ELR (cell line): Measurements from ENCODE around the gene CCDC83.
"Not testable (repeated sequence)": the region's sequence is repeated elsewhere in the genome, so short reads cannot be mapped to it uniquely, and the experiment has no call there.

Experiments used
- DNase-seq: peaks from one replicate; pipeline ENCODE4 v3.0.0-alpha.2; 2015; ENCODE audit warnings: low read depth

CCDC83 gene

DNA sequence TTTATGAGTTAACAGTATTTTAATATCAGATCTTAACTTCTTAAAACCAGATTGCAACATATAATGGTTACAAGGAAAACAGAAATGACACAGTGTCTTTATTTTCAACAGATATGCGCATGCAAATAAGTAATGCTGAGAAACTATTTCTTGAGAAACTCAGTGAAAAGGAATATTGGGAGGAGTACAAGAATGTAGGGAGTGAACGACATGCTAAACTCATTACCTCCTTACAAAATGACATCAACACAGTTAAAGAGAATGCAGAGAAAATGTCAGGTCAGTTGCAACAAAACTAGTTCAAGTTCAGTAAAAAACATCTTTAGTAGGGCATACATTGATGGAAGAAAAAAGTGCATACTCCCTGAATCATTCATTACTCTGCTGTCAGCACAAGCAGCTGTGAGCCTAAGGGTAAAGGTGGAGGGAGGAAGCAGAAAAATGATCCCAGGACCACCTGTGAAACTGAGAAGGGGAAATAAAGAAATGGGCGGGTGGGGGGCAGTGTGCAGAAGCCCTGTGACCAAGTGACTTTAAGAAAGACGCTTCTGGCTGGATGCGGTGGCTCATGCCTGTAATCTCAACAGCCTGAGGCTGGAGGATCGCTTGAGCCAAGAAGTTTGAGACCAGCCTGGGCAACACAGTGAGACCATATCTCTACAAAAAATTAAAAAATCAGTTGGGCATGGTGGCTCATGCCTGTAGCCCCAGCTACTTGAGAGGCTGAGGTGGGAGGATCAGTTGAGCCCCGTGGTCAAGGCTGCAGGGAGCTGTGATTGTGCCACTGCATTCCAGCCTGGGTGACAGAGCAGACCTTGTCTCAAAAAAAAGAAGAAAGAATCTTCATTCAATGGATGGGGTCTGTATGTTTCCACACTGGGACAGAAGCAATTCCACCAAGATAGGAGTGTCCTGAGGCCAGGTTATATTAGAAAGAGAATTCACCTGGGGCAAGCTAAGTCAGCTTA, 31.2 kb downstream of the CCDC83 start:
- no peak for DNase-seq

GRCh38 chr11:85889108-85889507, 33.9 kb downstream of the CCDC83 start:
- no peak for DNase-seq

DNA sequence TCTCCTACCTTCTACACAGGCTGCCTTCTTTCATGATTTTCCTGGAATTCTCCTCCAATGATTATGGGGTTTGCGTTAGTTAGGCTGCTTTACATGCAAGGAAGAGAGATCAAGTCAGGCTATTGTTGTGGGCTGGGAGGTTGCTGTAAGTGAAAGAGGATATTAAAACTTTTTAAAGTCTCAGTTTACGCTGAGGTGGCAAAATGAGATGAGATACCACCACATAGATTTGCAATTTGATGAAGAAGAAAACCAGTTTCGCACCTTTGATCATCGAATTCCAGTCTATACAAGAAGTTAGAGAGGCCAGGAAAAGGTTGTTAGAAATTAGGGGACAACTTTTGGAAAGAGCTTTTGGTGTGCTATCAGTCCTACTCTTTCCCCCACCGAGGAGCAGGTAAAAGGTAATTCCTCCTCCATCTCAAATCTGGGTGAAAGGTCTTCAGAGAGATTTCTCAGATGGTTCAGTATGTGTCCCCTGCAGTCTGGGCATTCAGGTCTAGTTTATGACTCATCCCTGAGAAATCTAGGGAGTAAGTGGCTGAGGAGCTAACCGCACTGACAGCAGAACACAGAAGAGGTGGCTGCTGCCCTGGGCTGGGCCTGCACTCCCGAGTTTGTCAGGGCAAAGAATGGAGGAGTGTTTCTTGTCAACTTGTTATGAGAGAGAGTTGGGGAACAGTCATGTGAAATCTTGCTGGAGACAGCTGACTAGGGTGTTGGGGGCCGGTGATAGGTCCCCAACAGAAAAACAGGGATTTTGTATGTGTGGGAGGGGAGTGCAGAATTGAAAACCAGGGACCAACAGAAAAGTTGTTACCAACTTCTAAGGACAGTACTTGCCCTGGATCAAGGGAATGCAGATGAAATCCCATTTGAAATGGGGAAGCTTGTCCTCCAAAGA, 34.7 kb downstream of the CCDC83 start:
- peak; percentile 90 for DNase-seq

DNA sequence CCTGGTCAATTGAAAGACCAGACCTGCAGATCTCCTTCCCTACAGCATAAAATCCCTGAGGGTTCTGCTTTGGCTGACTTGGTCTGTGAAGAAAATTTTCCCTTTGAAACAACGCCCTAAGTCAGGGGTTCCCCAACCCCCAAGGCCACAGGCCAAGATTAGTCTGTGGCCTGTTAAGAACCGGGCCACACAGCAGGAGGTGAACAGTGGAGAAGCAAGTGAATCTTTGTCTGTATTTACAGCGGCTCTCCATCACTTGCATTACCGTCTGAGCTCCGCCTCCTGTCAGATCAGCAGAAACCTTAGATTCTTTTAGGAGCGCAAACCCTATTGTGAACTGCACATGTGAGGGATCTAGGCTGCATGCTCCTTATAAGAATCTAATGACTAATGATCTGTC, 38.2 kb downstream of the CCDC83 start:
- peak; percentile 6 for DNase-seq

DNA sequence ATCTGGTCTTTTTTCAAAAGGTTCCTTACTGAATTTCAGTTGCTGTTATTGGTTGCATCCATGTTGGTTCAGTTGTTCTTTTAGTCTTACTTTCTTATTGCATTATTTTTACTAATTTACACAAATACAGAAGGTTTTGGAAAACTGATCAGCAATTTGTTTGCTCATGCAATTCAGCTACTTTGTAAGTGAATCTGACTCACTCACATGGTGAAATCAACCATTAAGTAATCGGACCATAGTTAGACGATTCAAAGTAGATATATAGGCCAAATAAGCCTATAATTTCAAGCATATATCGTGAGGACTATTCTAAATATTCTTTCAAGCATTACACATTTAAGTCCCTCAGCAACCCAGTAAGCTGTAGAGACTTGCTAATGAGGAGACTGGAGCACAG, 41.7 kb downstream of the CCDC83 start:
- DNase-seq, result no peak

GRCh38 chr11:85898456-85898855, 43.3 kb downstream of the CCDC83 start:
- DNase-seq, result no peak

DNA sequence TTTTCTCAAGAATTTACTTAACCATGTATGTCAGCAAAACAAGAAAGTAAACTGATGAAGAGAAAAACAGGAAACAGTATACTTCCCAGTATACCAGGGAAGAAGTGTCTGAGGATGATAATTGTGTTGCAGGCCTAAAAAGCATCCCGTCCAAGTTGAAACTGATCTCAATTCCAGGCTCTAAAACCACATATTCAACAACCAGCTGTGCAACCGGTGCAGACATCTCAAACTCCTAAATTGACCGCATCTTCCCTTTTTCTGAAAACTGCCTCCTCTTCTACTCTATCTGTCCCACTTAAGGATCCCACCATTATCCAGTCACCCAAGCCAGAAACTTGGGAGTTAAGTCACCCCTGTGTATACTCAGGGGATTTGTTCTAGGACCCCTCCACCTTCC, 47.2 kb downstream of the CCDC83 start:
- no peak for DNase-seq

- no peak for DNase-seq
Observed at GRCh38 chr11:85903406-85903805, 48.2 kb downstream of the CCDC83 start.

DNA sequence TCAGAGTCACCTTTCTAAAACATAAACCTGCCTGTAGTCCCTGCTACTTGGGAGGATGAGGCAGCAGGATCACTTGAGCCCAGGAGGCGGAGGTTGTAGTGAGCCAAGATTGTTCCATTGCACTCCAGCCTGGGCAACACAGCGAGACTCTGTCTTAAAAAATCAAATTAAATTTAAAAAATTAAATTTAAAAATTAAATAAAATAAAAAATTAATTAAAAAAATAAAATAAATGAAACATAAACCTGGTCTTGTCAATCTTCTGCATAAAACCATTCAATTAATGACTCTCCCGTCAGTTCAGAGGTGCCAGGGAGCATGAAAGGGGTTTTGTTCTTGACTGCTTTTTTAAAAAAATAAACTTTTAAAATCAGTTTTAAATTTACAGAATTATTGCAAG, 48.6 kb downstream of the CCDC83 start:
- DNase-seq, result no peak

DNA sequence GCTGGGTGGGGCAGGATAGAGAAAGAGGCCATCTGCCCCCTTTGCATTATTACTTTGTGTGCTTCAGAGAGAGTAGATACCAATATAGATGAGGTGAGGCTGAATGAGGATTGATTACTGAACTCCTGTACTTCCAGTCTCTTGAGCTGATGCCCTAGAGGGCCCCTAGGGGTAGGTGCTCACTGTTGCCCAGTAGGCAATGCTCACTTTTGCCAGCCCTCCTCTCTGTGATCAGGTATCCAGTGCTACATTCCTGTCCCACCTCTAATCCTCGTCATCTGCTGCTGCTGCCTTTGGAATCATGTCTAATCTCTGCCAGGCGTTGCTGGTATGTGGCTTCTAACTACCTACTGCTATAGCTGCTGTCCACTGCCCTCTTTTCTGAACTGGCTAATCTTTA, 57.2 kb downstream of the CCDC83 start:
- DNase-seq, result no peak

GRCh38 chr11:85913513-85913912, 58.3 kb downstream of the CCDC83 start:
- no peak for DNase-seq

- DNase-seq, result no peak
Observed at GRCh38 chr11:85914425-85914824, 59.2 kb downstream of the CCDC83 start.

DNA sequence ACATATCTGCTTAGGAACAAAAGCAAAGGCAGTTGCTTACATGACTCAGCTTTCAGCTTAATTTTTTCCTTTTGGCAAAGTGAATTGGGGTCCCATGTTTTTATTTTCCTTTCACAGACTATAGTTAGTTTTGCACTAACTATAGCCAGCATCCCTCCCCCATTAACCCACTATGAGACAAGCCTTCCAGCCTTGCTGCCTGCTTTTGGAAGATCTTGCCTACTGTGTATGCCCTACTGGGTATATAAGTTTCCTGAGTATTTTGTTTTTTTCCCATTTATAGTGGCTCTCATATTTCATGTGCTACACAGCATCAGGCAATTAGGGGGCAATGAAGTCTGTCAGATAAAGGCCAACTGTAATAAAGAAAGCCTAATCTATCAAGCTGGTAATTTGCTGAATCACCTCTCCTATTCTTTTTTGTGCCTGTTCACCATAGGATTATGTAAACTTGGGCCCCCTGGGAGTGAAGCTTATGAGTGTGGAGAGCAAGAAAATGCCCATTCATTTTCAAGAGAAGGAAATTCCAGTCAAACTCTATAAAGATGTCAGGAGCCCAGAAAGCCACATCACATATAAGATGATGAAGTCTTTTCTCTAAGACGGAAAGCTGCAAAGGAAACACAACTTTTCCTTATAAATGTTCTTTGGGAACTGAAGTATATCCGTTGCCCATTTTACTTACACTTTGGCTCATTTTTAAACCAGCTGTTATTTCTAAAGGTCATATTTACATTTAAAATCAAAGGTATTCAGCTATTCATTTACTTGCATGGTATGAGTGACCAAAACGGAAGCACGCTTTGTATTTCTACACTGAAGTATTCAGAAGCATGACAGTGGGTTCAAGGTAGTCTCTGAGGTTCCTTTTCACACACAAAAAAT, 64.0 kb downstream of the CCDC83 start:
- no peak for DNase-seq

DNA sequence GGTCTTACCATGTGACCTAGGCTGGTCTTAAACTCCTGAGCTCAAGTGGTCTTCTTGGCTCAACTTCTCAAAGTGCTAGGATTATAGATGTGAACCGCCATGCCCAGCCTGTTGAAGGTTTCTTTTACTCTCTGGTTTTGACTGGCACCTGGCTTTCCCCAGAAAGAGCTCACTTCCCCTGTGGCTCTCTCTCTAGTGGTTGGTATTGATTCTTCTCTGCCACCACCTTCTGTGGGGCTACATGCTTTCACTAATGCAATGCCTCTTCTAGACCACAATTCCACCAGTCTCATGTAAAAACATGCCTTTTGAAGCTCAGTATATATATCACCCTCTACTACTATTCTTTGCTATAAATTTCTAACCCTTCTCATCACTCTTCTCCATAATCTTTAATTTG, 67.2 kb downstream of the CCDC83 start:
- DNase-seq, result no peak

- no peak for DNase-seq
Observed at GRCh38 chr11:85923455-85923854, 68.3 kb downstream of the CCDC83 start.

GRCh38 chr11:85926653-85927214, 71.6 kb downstream of the CCDC83 start:
- not testable (repeated sequence) for DNase-seq

GRCh38 chr11:85930879-85931366, 75.7 kb downstream of the CCDC83 start:
- no peak for DNase-seq

- DNase-seq, result no peak
Observed at GRCh38 chr11:85934596-85935169, 79.5 kb downstream of the CCDC83 start.

GRCh38 chr11:85935751-85936150, 80.6 kb downstream of the CCDC83 start:
- DNase-seq, result no peak

GRCh38 chr11:85937835-85938234, 82.7 kb downstream of the CCDC83 start:
- no peak for DNase-seq
